Uterus (tissue), 4 donors: Measurements from ENCODE around the gene ABCA5. TPM values are rescaled to one million over a fixed set of nuclear protein-coding genes. Genes with fewer than 3 reads are reported as not detected.

Experiments
- DNase-seq, 2 donors: peaks; one replicate each; pipeline ENCODE4 v3.0.0-alpha.2; 2019 to 2020
- H3K27ac ChIP-seq, 2 donors: fragments of 200-600 bp; sonication (generic); 1 replicate in 1 of 2; 2 replicates in 1 of 2; pipeline ENCODE4 v1.5.1; 2016 to 2018
- H3K27me3 ChIP-seq, 2 donors: fragments of 200-600 bp; sonication (generic); one replicate each; pipeline ENCODE4 v1.5.1; 2018 to 2019; ENCODE audit warnings: control low read depth in 1 of 2
- H3K36me3 ChIP-seq, 2 donors: fragments of 200-600 bp; sonication (generic); one replicate each; pipeline ENCODE4 v1.5.1; 2019; ENCODE audit warnings: control low read depth in 1 of 2
- H3K4me1 ChIP-seq, 2 donors: fragments of 200-600 bp; sonication (generic); one replicate each; pipeline ENCODE4 v1.5.1; 2018 to 2019; ENCODE audit warnings: control low read depth in 1 of 2
- H3K4me3 ChIP-seq, 2 donors: fragments of 200-600 bp; sonication (generic); 1 replicate in 1 of 2; 2 replicates in 1 of 2; pipeline ENCODE4 v1.5.1; 2018 to 2019; ENCODE audit warnings: mild to moderate bottlenecking in 1 of 2
- H3K9me3 ChIP-seq, 2 donors: fragments of 200-600 bp; sonication (generic); one replicate each; pipeline ENCODE4 v1.5.1; 2019; ENCODE audit warnings: control low read depth in 1 of 2
- CTCF ChIP-seq, 4 experiments: fragments of 200-600 bp in 2 of 4; fragments of 450-650 bp in 2 of 4; sonication (generic) in 2 of 4; IDR thresholded peaks; one replicate each; pipeline ENCODE4 v1.5.1; 2016 to 2019; ENCODE audit warnings: antibody characterized with exemption in 4 of 4, mild to moderate bottlenecking in 2 of 4, moderate library complexity in 1 of 4
- POLR2A ChIP-seq, 2 donors: fragments of 450-650 bp; IDR thresholded peaks; one replicate each; pipeline ENCODE4 v1.6.1; 2016; ENCODE audit warnings: antibody characterized with exemption in 2 of 2, mild to moderate bottlenecking in 1 of 2, moderate library complexity in 1 of 2
- intact Hi-C: fragments of 100-400 bp; cut with DNase I; formaldehyde crosslinking; loops from one replicate; pipeline ENCODE4 v1.15.1; 2023; ENCODE audit warnings: low total_unique reads
- total RNA-seq, 4 donors: library from RNA; depleted of rRNA in 3 of 4; stranded (reverse); fragments of >200 nt in 3 of 4; gene quantifications; one replicate each; pipeline versions ENCODE4 v1.1.0 to v1.2.4, GENCODE V29; 2014 to 2023
- donor health status: DM: yes; HTN: yes; CAD: no.

Gene ABCA5
- total RNA-seq, 4 donors from 2014 or later: 5.9 to 50.9 (median 36.3) TPM

GRCh38 chr17:69227541-69227940 lies 99.4 kb downstream of the ABCA5 start:
- TF ChIP-seq CTCF (IDR thresholded peaks at IDR 0.05): no peak
- TF ChIP-seq POLR2A (IDR thresholded peaks at IDR 0.05): no peak
- Histone ChIP-seq H3K36me3 (no peaks in the 10 kb centered on the region), H3K9me3 (peaks cover 0 to under 1% of the 10 kb centered on the region in 2 donors), H3K27me3 (no peaks in the 10 kb centered on the region), H3K27ac (peak overlapping the region; percentile 46 to 69), H3K4me3 (peak overlapping the region in 1 of 2 donors; percentile 28), H3K4me1 (no peaks in the 10 kb centered on the region)
- no peak for DNase-seq
- intact Hi-C loops: loop anchor here (5.0 kb wide), 1 partner anchor 450 kb away; no protein-coding TSS in a partner anchor

- intact Hi-C loops: no loop called here
- no peak for TF ChIP-seq POLR2A (IDR thresholded peaks at IDR 0.05)
- TF ChIP-seq CTCF (IDR thresholded peaks at IDR 0.05): no peak
- no peaks in the 10 kb centered on the region for H3K27me3 ChIP-seq
- H3K27ac ChIP-seq: peak overlapping the region; percentile 1 to 2
- DNase-seq: no peak
- no peaks in the 10 kb centered on the region for H3K36me3 ChIP-seq
- no peaks in the 10 kb centered on the region for H3K9me3 ChIP-seq
- peak overlapping the region in 1 of 2 donors; percentile 10 for H3K4me3 ChIP-seq
- no peaks in the 10 kb centered on the region for H3K4me1 ChIP-seq
Measured at GRCh38 chr17:69223809-69224208, 103.1 kb downstream of the ABCA5 start.

GRCh38 chr17:69222707-69223258 lies 104.2 kb downstream of the ABCA5 start:
- no peak for DNase-seq
- intact Hi-C loops: no loop called here
- no peaks in the 10 kb centered on the region for H3K27me3 ChIP-seq
- H3K4me3 ChIP-seq: no peak overlapping the region
- TF ChIP-seq CTCF (IDR thresholded peaks at IDR 0.05) (no peak), POLR2A (IDR thresholded peaks at IDR 0.05) (no peak)
- no peak overlapping the region for H3K27ac ChIP-seq
- no peaks in the 10 kb centered on the region for H3K4me1 ChIP-seq
- H3K36me3 ChIP-seq: no peaks in the 10 kb centered on the region
- no peaks in the 10 kb centered on the region for H3K9me3 ChIP-seq

- DNase-seq: no peak
- Histone ChIP-seq H3K9me3 (no peaks in the 10 kb centered on the region), H3K4me1 (no peaks in the 10 kb centered on the region), H3K36me3 (no peaks in the 10 kb centered on the region), H3K27me3 (no peaks in the 10 kb centered on the region), H3K27ac (no peak overlapping the region), H3K4me3 (no peak overlapping the region)
- intact Hi-C loops: no loop called here
- no peak for TF ChIP-seq POLR2A (IDR thresholded peaks at IDR 0.05)
- TF ChIP-seq CTCF (IDR thresholded peaks at IDR 0.05): no peak
Measured at GRCh38 chr17:69220098-69220497, 106.8 kb downstream of the ABCA5 start.

GRCh38 chr17:69218986-69219385 lies 107.9 kb downstream of the ABCA5 start:
- Histone ChIP-seq H3K9me3 (no peaks in the 10 kb centered on the region), H3K27ac (no peak overlapping the region), H3K4me3 (no peak overlapping the region), H3K4me1 (no peaks in the 10 kb centered on the region), H3K36me3 (no peaks in the 10 kb centered on the region), H3K27me3 (no peaks in the 10 kb centered on the region)
- DNase-seq: no peak
- intact Hi-C loops: no loop called here
- TF ChIP-seq POLR2A (IDR thresholded peaks at IDR 0.05) (no peak), CTCF (IDR thresholded peaks at IDR 0.05) (no peak)
